Measurements from ENCODE around the gene TTC29.

The TTC29 gene

DNA sequence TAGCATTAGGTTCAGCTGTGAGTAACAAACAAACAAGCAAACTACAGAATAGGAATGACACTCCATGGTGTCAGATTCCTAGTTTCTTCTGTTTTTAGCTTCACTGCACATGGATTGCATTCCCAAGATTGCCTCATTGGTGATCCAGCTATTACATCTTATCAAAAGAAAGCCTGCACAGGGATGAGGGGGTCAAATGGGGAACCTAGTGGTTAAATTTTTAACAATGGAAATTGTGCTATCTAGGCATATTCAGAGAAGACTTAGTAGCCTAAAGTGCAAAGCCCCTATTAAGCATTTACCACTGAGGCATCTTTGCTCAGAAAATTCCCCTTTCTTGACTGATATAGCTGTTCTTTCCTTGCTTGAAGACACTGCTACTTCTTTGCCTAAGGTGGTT is 3.9 kb upstream of the TTC29 start:
- no peak for DNase-seq
- Histone ChIP-seq H3K9me2 (replicated peaks; ENCODE audit: insufficient read depth, low read length) (no peaks in the 10 kb centered on the region), H2AFZ (ENCODE audit: low read length) (no peak overlapping the region), H3K27ac (ENCODE audit: low read length) (no peak overlapping the region), H3K4me3 (ENCODE audit: low read length) (no peak overlapping the region), H3K36me3 (replicated peaks; ENCODE audit: insufficient read depth, low read length) (no peaks in the 10 kb centered on the region), H3K27me3 (replicated peaks; ENCODE audit: insufficient read depth, low read length) (no peaks in the 10 kb centered on the region), H3K79me2 (ENCODE audit: low read length) (no peaks in the 10 kb centered on the region), H3K9me3 (replicated peaks; ENCODE audit: insufficient read depth, low read length) (no peaks in the 10 kb centered on the region), H4K20me1 (ENCODE audit: insufficient read depth, low read length) (no peaks in the 10 kb centered on the region), H3K9ac (ENCODE audit: low read length) (no peak overlapping the region), H3F3A (ENCODE audit: insufficient read depth, low read length) (0 out of 2 replicates have a peak, but pooled peaks cover 2% of the 10 kb centered on the region), H3K4me2 (ENCODE audit: low read depth, low read length) (no peak overlapping the region), H3K4me1 (ENCODE audit: low read length) (peaks cover 12% of the 10 kb centered on the region)
- no peak for TF ChIP-seq EZH2 (optimal IDR thresholded peaks at IDR 0.05; ENCODE audit: low read depth, low read length)
- TF ChIP-seq, protein P1, sequence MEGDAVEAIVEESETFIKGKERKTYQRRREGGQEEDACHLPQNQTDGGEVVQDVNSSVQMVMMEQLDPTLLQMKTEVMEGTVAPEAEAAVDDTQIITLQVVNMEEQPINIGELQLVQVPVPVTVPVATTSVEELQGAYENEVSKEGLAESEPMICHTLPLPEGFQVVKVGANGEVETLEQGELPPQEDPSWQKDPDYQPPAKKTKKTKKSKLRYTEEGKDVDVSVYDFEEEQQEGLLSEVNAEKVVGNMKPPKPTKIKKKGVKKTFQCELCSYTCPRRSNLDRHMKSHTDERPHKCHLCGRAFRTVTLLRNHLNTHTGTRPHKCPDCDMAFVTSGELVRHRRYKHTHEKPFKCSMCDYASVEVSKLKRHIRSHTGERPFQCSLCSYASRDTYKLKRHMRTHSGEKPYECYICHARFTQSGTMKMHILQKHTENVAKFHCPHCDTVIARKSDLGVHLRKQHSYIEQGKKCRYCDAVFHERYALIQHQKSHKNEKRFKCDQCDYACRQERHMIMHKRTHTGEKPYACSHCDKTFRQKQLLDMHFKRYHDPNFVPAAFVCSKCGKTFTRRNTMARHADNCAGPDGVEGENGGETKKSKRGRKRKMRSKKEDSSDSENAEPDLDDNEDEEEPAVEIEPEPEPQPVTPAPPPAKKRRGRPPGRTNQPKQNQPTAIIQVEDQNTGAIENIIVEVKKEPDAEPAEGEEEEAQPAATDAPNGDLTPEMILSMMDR (IDR thresholded peaks at IDR 0.05; ENCODE audit: low read length): no peak
- TF ChIP-seq EZH2phosphoT487 (IDR thresholded peaks at IDR 0.05; ENCODE audit: low read length): no peak

DNA sequence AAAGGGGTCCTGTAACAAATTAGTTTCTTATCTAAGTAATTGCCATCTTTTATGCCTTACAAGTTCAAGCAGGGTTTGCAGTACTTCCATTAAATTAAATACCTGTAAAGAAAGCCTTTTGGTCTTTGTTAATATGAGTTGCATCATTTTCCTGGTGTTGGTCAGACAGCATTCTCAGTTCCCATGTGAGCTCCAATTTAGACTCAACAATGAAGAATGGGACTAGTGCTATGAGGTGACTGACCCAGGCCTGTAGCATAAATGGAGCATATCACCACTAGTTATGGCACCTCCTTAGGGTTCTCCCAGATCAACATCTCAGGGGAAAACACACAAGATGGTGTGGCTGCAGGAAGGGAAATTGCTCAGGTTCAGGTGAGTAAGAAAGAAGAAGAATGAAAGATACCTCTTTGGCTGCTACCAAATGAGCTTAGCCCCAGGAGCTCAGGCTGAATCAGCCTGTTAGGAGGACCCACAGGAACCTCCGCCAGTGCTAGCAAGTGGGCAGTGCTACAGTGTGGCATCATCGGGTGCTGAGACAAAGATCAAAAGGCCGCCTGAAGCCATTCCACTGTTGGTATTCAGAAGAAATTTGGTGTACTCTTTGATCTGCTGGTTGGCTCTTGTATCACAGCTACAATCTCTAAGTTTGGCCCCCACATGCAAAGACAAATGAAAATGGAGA is 1.8 kb downstream of the TTC29 start:
- Histone ChIP-seq H3F3A (ENCODE audit: insufficient read depth, low read length) (0 out of 2 replicates have a peak, but pooled peaks cover 2% of the 10 kb centered on the region), H3K9ac (ENCODE audit: low read length) (no peak overlapping the region), H3K4me3 (ENCODE audit: low read length) (no peak overlapping the region), H3K9me3 (replicated peaks; ENCODE audit: insufficient read depth, low read length) (no peaks in the 10 kb centered on the region), H4K20me1 (ENCODE audit: insufficient read depth, low read length) (no peaks in the 10 kb centered on the region), H3K4me2 (ENCODE audit: low read depth, low read length) (no peak overlapping the region), H3K27me3 (replicated peaks; ENCODE audit: insufficient read depth, low read length) (no peaks in the 10 kb centered on the region), H3K27ac (ENCODE audit: low read length) (no peak overlapping the region), H3K9me2 (replicated peaks; ENCODE audit: insufficient read depth, low read length) (no peaks in the 10 kb centered on the region), H2AFZ (ENCODE audit: low read length) (no peak overlapping the region), H3K79me2 (ENCODE audit: low read length) (no peaks in the 10 kb centered on the region), H3K4me1 (ENCODE audit: low read length) (peaks cover 12% of the 10 kb centered on the region), H3K36me3 (replicated peaks; ENCODE audit: insufficient read depth, low read length) (no peaks in the 10 kb centered on the region)
- TF ChIP-seq, protein P1 (IDR thresholded peaks at IDR 0.05; ENCODE audit: low read length): no peak
- TF ChIP-seq EZH2 (optimal IDR thresholded peaks at IDR 0.05; ENCODE audit: low read depth, low read length) (no peak), EZH2phosphoT487 (IDR thresholded peaks at IDR 0.05; ENCODE audit: low read length) (no peak)
- no peak for DNase-seq

DNA sequence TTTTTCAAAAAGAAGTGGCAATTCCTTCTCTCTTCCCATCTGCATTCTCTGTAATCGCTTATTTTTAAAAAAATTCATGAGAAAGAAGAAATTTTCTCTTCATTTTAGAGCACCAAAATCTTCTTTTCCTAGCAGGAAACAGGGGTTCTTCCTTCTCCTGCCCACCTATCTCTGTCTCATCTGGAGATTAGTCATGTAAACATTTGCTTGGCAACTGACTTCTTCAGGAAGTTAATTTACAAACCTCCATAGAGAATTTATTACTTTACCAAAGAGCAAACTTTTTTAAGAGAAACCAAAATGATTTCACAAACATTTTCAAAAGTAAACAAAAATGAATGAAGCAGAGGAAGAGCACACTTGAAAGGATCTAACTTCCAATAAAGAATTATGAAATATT is 13.5 kb downstream of the TTC29 start:
- Histone ChIP-seq H3K36me3 (replicated peaks; ENCODE audit: insufficient read depth, low read length) (no peaks in the 10 kb centered on the region), H3K4me3 (ENCODE audit: low read length) (no peak overlapping the region), H3K79me2 (ENCODE audit: low read length) (no peaks in the 10 kb centered on the region), H4K20me1 (ENCODE audit: insufficient read depth, low read length) (no peaks in the 10 kb centered on the region), H3K27me3 (replicated peaks; ENCODE audit: insufficient read depth, low read length) (no peaks in the 10 kb centered on the region), H3K9ac (ENCODE audit: low read length) (no peak overlapping the region), H3K4me1 (ENCODE audit: low read length) (no peaks in the 10 kb centered on the region), H3K9me3 (replicated peaks; ENCODE audit: insufficient read depth, low read length) (no peaks in the 10 kb centered on the region), H3K4me2 (ENCODE audit: low read depth, low read length) (no peak overlapping the region), H3K9me2 (replicated peaks; ENCODE audit: insufficient read depth, low read length) (no peaks in the 10 kb centered on the region), H3F3A (ENCODE audit: insufficient read depth, low read length) (no peaks in the 10 kb centered on the region), H3K27ac (ENCODE audit: low read length) (no peak overlapping the region), H2AFZ (ENCODE audit: low read length) (no peak overlapping the region)
- no peak for DNase-seq
- no peak for TF ChIP-seq EZH2 (optimal IDR thresholded peaks at IDR 0.05; ENCODE audit: low read depth, low read length)
- no peak for TF ChIP-seq EZH2phosphoT487 (IDR thresholded peaks at IDR 0.05; ENCODE audit: low read length)
- TF ChIP-seq, protein P1 (IDR thresholded peaks at IDR 0.05; ENCODE audit: low read length): no peak

Data from MM.1S (cell line).